Thyroid gland (tissue), 4 donors: ENCODE data around the gene EXOG. TPM values are rescaled to one million over a fixed set of nuclear protein-coding genes. Genes with fewer than 3 reads are reported as not detected.
"Not testable (repeated sequence)": the region's sequence is repeated elsewhere in the genome, so short reads cannot be mapped to it uniquely, and the experiment has no call there.

ENCODE experiments used
- DNase-seq, 2 donors: peaks; one replicate each; pipeline ENCODE4 v3.0.0-alpha.2; 2019
- H3K27ac ChIP-seq, 3 donors: fragments of 200-600 bp; sonication (generic); 1 replicate in 2 of 3; 2 replicates in 1 of 3; pipeline ENCODE4 v1.5.1; 2016 to 2019; ENCODE audit warnings: mild to moderate bottlenecking in 1 of 3, moderate library complexity in 1 of 3
- H3K27me3 ChIP-seq: fragments of 200-600 bp; sonication (generic); one replicate; pipeline ENCODE4 v1.5.1; 2019
- H3K36me3 ChIP-seq, 2 donors: fragments of 200-600 bp; sonication (generic); one replicate each; pipeline ENCODE4 v1.5.1; 2016 to 2019
- H3K4me1 ChIP-seq, 2 donors: fragments of 200-600 bp; sonication (generic); one replicate each; pipeline ENCODE4 v1.5.1; 2017 to 2019
- H3K4me3 ChIP-seq, 3 donors: fragments of 200-600 bp; sonication (generic); replicated peaks in 1 of 3; 1 replicate in 2 of 3; 2 replicates in 1 of 3; pipeline ENCODE4 v1.5.1; 2016; ENCODE audit warnings: mild to moderate bottlenecking in 1 of 3
- H3K9me3 ChIP-seq: fragments of 200-600 bp; sonication (generic); one replicate; pipeline ENCODE4 v1.5.1; 2017
- POLR2A ChIP-seq, 2 donors: fragments of 450-650 bp; IDR thresholded peaks; one replicate each; pipeline ENCODE4 v1.6.1; 2017; ENCODE audit warnings: antibody characterized with exemption in 2 of 2, mild to moderate bottlenecking in 2 of 2, moderate library complexity in 1 of 2
- WGBS, 2 donors: methylation state at CpG; one replicate each; pipeline ENCODE4 v1.1.5; 2017; 5-methylcytosine and 5-hydroxymethylcytosine counted together
- intact Hi-C: fragments of 100-400 bp; cut with DNase I; formaldehyde crosslinking; loops from one replicate; pipeline ENCODE4 v1.15.1; 2023
- total RNA-seq, 4 donors: library from RNA; depleted of rRNA; stranded (reverse); fragments of >200 nt; gene quantifications; one replicate each; pipeline ENCODE4 v1.2.3, GENCODE V29; 2016
- TF ChIP-seq, protein P1 (sequence below), 6 experiments: fragments of 200-600 bp in 3 of 6; fragments of 450-650 bp in 3 of 6; sonication (generic) in 3 of 6; IDR thresholded peaks; one replicate each; pipeline ENCODE4 v1.5.1; 2016 to 2019; ENCODE audit warnings: antibody characterized with exemption in 6 of 6, mild to moderate bottlenecking in 2 of 6, inconsistent platforms in 1 of 6, moderate library complexity in 1 of 6

EXOG gene
- total RNA-seq, 4 donors from 2014 or later = 7.6 to 17.6 (median 14.1) TPM

GRCh38 chr3:38563886-38564270 lies 67.7 kb downstream of the EXOG start:
- intact Hi-C loops = no loop called here
- 81 to 93% methylated on average over 10 of the region's 10 CpGs for WGBS, 2 donors

DNA sequence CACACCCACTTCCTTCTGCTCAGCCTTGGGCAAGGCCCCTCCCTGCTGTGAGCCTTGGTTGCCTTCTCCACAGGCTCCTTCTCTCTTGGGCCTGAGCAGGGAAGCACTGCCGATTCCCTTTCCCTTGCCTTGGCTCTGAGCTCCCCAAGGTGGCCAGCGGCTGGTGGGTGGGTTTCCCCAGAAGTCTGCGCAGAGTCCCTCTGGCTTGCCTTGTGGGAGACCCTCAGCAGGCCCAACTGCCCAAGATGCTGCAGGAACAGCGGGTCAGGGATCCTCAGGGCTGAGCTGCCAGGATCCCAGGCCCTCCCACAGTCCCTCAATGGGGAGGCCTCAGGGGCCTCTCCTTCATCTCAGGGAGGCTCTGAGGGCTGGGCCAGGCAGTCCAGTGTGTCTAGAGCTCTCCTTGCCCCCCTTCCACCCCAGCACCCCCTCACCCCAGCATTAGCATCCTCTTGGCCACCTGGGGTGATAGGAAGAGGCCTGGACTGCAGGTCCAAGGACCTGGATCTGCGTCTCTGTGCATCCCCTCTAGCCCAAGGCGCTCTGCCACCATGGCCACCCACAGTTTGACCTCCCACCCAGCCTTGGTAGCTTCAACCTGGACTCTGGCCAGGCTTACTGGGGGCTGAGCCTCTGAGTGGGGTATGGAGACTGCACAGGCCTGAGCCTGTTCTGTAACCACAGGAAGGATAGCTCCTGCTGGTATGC lies 68.6 kb downstream of the EXOG start:
- no peaks in the 10 kb centered on the region for H3K4me1 ChIP-seq
- TF ChIP-seq, protein P1, sequence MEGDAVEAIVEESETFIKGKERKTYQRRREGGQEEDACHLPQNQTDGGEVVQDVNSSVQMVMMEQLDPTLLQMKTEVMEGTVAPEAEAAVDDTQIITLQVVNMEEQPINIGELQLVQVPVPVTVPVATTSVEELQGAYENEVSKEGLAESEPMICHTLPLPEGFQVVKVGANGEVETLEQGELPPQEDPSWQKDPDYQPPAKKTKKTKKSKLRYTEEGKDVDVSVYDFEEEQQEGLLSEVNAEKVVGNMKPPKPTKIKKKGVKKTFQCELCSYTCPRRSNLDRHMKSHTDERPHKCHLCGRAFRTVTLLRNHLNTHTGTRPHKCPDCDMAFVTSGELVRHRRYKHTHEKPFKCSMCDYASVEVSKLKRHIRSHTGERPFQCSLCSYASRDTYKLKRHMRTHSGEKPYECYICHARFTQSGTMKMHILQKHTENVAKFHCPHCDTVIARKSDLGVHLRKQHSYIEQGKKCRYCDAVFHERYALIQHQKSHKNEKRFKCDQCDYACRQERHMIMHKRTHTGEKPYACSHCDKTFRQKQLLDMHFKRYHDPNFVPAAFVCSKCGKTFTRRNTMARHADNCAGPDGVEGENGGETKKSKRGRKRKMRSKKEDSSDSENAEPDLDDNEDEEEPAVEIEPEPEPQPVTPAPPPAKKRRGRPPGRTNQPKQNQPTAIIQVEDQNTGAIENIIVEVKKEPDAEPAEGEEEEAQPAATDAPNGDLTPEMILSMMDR (IDR thresholded peaks at IDR 0.05) = no peak
- TF ChIP-seq POLR2A (IDR thresholded peaks at IDR 0.05) = no peak
- no peak for DNase-seq
- WGBS, 2 donors = 84 to 89% methylated on average over 3 to 4 of the region's 6 CpGs
- H3K27me3 ChIP-seq = no peaks in the 10 kb centered on the region
- no peak overlapping the region for H3K4me3 ChIP-seq
- no peaks in the 10 kb centered on the region for H3K36me3 ChIP-seq
- no peaks in the 10 kb centered on the region for H3K9me3 ChIP-seq
- H3K27ac ChIP-seq = no peak overlapping the region
- intact Hi-C loops = no loop called here

More at GRCh38 chr3:38563886-38564270, 67.7 kb downstream of the EXOG start:
- DNase-seq = no peak
- H3K27ac ChIP-seq = no peak overlapping the region
- H3K27me3 ChIP-seq = no peaks in the 10 kb centered on the region
- H3K4me1 ChIP-seq = no peaks in the 10 kb centered on the region
- no peaks in the 10 kb centered on the region for H3K36me3 ChIP-seq
- no peaks in the 10 kb centered on the region for H3K9me3 ChIP-seq
- TF ChIP-seq, protein P1 (IDR thresholded peaks at IDR 0.05) = no peak
- no peak for TF ChIP-seq POLR2A (IDR thresholded peaks at IDR 0.05)
- H3K4me3 ChIP-seq = no peak overlapping the region

DNA sequence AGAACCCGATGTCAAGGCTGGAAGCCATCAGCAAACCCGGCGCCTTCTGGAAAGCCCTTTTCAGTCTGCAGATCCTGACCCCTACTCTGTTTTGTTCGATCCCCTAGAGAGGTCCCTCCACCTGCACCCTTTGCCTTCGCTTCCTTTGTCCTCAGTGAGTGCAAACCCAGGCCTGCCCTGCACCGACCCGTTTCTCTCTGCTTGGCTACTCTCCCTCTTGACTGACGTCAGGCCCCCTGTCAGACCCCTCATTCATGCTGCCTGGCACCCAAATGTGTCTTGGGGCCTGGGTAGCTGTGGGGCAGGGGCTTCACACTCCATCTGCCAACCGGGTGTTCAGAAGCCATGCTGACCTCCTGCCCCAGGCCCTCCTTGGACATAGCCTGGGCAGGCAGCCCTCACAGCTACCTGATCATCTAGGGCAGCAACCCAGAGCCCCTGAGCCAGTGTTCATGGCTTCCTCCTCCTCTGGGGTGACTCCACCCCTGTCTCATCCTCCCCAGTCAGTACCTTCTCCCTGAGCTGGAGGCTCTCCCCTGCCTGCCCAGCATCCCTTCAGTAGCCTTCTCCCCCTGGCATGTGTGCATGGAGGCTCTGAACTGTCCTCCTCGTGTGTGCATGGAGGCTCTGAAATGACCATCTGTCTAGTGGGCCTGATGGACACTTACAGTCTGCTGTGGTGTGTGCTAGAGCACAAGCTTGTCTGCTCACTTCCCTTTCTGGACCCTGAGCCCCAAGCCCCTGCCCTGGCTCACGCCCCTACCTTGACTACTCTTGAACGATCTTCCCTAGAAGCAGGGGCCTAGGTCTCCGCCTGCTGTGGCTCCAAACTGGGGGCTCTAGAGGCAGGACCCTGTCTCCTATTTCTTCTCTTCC lies 69.4 kb downstream of the EXOG start:
- no peaks in the 10 kb centered on the region for H3K27me3 ChIP-seq
- H3K9me3 ChIP-seq = no peaks in the 10 kb centered on the region
- H3K4me3 ChIP-seq = no peak overlapping the region
- no peak overlapping the region for H3K27ac ChIP-seq
- no peak for TF ChIP-seq POLR2A (IDR thresholded peaks at IDR 0.05)
- TF ChIP-seq, protein P1 (IDR thresholded peaks at IDR 0.05) = no peak
- H3K4me1 ChIP-seq = no peaks in the 10 kb centered on the region
- WGBS, 2 donors = 92 to 96% methylated on average over 13 of the region's 13 CpGs
- intact Hi-C loops = no loop called here
- H3K36me3 ChIP-seq = no peaks in the 10 kb centered on the region
- no peak for DNase-seq

DNA sequence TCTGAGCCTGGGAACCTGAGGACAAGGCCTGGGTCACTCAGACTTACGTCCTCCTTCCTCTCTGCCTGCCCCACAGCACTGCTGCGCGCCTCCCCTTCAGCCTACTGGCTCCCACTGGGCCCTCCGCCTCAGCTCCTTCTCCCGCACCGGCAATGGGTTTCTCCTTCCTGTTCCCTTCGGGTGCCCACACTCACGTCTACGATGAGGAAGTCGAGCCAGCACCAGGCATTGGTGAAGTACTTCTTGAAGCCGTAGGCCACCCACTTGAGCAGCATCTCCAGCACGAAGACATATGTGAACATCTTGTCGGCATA lies 70.0 kb downstream of the EXOG start:
- Histone ChIP-seq H3K4me3 (no peak overlapping the region), H3K27ac (no peak overlapping the region), H3K27me3 (no peaks in the 10 kb centered on the region), H3K36me3 (no peaks in the 10 kb centered on the region), H3K4me1 (no peaks in the 10 kb centered on the region), H3K9me3 (no peaks in the 10 kb centered on the region)
- TF ChIP-seq, protein P1 (IDR thresholded peaks at IDR 0.05) = no peak
- TF ChIP-seq POLR2A (IDR thresholded peaks at IDR 0.05) = no peak
- DNase-seq = no peak
- WGBS, 2 donors = 81 to 87% methylated on average over 13 of the region's 13 CpGs
- intact Hi-C loops = no loop called here

DNA sequence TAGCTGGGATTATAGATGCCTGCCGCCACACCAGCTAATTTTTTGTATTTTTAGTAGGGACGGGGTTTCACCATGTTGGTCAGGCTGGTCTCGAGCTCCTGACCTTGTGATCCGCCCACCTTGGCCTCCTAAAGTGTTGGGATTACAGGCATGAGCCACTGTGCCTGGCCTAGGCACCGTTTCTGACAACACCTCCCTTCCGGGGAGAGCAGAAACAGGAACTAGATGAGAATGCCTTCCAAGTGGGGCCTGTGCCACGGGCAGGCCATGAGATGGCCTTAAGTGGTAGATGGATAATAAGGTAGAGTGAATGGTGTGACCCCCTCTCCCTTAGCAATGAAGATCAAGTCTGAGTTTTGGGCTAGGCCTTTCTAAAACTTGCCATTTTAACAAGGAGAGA lies 70.7 kb downstream of the EXOG start:
- H3K36me3 ChIP-seq, H3K4me3 ChIP-seq, H3K9me3 ChIP-seq, intact Hi-C loops, H3K27me3 ChIP-seq, DNase-seq, H3K4me1 ChIP-seq, H3K27ac ChIP-seq: not testable (repeated sequence)
- WGBS, 2 donors = 82 to 91% methylated on average over 7 of the region's 7 CpGs
